ENCODE measurements around the gene PDE4D.

Gene PDE4D

DNA sequence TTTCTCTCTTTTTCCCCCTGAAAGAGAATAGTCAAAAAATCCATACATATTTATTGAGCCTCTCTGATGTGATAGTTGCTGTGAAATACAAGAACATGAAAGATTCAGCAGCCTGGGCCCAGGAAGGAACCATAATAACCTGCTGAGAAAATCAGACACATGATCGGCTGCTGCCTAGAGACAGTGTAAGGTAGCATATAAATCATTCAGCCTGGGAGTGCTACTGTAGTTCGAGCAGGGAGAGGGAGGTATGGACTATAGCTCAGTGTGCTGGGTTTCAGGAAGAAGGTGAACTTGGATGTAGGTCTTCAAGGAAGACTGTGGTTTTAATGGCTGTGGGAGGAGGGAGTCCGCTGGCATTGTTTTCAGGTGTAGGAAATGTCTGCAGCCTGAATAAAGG lies 841.6 kb downstream of the PDE4D start:
- DNase-seq, result no peak

DNA sequence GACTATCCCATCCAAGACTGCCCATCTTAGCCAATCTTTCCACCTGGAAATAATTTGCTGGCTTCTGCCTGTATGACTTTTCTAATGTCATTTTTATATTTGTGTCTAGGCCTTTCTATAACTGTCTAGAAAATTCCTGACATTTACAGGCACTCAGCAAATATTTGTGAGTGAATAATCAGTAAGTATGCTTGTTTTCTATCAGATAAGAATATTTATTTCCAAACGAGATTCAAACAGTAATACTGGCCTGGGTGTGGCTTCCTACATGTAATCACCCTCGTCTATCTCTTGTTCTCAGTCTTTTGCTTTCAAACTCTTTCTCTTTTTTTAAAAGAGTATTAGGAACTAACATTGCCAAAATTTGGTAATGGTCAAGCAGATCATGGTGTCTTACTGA lies 844.4 kb downstream of the PDE4D start:
- DNase-seq, result no peak

DNA sequence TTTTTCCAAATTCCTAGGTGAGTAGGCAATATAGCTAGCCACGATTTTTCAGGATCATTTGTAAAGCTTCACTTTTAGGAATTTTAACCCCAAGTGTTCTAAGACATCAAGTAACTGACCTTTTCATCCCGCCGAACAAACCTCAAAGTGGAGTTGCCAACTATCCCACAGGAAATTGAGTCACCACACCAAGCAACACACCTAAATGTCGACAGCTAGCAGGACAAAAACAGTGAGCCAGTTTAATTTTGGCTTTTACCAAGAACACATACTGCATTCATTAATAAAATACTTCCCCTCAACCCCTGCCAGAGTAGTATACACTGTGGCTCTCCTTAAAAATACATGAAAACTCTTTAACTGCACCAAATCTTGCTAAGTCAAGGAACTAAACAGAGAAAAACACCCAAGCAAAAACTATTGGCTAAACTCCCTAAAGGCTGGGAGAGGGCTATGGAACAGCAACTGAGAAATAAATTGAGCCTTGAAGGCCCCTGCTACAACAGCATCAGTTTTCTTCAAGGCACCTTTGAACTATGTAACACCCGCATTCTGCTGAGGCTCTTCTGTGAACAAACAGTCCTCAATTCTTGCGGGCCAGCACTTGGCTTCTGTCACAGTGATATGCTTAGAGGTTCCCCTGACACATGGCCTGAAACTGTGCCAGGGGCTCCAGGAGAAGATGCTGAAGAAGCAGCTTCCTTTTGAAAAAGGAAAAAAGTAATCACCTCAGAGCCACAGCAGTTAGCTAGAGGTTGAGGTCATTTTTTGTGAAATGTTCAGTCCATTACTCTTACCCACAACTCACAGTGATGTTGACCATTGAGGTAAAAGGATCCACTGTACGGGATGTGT lies 851.1 kb downstream of the PDE4D start:
- DNase-seq, result no peak

- no peak for DNase-seq
These were observed 852.2 kb downstream of the PDE4D start for GRCh38 chr5:59041355-59041754.

GRCh38 chr5:59040804-59041201 lies 852.7 kb downstream of the PDE4D start:
- DNase-seq, result no peak

DNA sequence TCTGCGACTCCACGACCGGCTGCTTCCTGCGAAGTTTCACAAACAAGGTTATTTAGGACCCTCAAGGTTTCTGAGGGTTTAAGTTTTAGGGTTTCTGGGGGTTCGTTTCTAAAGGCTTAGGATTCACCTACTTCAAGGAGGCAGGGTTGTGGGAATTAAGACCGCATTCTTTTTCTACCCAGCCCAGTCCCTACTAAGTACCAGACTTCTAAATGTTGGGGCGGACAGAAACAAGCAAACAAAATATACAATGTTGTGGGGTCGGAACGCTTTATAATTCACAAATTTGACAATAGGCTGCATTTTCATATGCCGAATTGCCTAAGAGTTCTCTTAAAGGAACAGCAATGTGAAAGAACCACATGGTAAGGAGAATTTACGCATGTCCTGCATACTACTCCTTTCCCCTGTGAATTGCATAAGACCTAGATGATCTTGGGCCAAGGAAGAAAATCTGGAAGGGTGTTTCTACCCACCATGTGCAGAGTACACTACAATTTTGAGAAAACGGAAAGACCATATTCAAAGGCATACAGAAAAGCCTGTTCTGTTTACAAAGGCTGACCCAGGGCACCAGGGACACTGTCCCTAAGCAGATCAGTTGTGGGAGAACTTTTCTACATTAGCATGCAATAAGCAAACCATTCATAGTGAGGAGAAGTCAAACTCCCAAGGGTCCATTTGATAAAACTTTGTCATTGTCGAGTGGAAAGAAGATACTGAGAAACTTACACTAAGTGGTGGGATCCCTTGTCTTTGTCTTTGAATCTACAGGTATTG lies 853.3 kb downstream of the PDE4D start:
- DNase-seq, result no peak

- DNase-seq, result no peak
These were observed 854.1 kb downstream of the PDE4D start for GRCh38 chr5:59039296-59040023.

DNA sequence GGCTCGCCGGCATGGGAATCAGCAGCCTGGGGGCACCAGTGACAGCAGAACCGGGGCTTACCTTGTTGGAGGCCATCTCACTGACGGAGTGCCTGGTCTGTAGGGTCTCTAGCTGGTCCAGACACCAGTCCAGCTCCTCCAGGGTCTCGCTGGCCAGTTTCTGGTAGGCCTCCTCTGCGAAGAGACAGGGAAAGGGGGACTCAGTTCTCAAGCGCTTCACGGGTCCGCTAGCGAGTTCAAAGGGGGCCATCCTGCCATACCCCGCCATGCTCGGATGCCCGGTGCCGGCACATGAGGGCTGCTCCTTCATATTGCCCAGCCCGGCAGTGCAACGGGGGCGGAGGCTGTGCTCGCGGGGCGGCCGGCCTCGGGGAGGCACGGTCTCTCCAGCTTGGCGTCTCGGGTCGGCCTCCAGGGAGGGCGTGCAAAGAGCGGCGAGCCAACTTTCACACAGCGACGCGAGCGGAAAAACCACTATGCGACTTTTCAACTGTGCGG lies 854.7 kb downstream of the PDE4D start:
- no peak for DNase-seq

DNA sequence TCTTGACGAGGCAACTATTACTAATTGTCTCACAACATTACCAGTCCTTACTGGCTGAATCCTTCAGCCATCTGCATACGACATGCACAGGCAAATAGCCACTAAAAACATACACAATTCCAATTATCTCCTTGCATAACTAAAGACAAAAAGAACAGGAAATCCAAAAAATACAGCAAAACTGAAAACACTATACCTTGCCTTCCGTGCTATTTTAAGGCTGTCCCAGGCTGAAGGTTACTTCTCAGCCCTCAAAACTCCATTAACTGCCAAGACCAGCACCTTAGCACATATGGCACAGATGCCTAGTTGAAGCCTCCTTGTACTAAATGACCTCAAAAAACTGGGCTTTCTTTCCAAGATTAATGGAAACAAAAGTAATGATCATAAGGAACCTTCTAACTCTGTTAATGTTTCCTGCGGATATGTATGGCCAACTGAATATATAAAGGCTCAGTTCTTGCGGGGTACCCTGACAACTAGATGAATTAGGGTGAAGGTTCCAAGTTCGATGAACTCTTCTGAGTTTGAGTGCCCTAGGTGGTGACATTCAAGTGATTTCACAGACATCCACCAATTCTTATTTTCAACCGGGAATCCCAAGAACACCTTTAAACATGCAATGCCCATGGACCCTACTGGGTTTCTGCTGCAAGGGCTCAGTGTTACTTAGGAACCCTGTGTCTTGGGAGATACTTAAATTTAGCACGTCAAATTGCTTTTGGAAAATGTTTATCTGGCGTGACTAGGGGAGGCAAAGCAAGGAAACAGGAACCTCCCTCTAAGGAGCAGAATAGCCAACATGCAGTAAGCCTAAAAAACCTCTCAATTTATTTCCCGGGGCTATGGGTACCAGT lies 855.4 kb downstream of the PDE4D start:
- no peak for DNase-seq

DNA sequence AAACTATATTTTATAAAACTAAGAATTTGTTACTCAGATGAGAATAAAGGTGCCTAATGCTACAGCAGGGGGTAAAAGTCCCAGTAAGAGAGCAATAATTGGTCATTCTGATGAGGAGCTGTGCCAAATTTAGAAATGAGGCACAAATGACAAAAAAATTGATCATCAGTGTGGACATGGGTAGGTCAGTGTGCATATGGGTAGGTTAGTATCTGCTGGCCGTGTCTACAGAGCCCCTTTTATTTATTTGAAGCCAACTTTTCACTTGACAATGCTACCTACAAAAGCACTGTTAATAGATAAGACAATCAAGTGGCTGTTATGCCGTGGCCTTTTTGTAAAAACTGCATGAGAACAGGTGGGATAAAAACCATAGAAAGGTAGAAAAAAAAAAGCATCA lies 856.1 kb downstream of the PDE4D start:
- no peak for DNase-seq

DNA sequence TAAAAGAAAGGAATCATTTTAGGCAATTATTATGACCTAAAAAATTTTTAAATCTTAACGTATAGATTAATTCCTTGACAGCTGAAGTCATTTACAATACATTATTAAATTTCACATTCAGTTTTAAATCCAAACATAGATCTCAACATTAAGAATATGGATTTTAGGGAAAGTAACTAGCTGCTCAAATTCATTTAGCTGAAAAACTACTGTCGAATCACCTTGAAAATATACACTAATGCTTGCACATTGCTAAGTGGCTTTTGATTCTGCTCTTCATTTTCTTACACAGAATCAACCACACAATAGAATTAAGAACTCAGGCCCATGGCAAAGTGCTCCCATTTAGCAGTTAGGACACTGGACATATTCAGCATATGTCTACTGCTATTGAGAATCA lies 856.5 kb downstream of the PDE4D start:
- no peak for DNase-seq

- DNase-seq, result no peak
These were observed 857.1 kb downstream of the PDE4D start for GRCh38 chr5:59036274-59036961.

DNA sequence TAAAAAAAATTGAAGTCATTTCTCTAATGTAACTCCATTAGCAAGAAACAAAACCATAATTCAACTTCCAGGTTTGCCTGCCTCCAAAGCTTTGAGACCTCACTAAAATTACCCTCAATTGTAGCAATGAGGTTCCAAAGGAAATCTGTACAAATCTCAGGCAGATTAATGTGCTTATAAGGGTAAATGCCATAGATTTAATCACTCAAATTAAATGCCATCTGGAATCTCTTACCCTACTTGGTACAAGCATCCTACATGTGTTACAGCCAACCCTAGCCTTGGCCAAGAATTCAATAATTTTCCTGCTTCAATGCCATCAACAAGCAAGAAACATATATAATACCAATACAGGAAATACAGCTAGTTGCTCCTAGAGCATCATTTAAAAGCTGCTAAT lies 857.8 kb downstream of the PDE4D start:
- DNase-seq, result no peak

DNA sequence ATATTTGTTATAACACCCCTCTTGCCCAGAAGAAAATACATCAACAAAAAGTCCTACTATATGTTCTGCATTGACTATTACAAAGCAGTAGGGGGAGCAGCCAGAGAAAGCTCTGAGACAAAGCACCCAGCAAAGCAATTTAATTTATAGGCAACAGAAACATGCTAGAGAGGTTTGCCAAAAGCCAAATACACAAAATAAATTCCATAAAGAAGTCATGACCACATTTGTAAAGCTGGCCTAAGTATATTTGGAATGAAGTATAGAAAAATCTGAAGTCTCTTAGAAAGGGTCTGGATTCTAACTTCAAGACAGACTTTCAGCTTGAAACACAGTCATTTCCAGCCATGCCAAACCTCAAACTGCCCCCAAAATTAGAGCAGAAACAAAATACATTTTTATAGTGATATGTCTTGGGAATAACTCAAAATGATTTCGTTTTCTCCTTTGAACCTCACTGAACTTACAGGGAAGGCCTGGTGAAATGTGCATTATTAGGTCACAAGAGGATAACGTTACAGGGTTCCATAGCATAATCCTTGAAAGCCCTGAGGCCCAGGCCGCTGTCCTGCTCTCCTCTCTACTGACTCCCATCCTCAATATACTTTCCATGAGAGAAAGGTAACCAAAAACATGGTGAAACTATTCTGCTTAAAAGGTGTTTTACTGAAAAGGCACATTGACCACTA lies 858.9 kb downstream of the PDE4D start:
- DNase-seq, result no peak

DNA sequence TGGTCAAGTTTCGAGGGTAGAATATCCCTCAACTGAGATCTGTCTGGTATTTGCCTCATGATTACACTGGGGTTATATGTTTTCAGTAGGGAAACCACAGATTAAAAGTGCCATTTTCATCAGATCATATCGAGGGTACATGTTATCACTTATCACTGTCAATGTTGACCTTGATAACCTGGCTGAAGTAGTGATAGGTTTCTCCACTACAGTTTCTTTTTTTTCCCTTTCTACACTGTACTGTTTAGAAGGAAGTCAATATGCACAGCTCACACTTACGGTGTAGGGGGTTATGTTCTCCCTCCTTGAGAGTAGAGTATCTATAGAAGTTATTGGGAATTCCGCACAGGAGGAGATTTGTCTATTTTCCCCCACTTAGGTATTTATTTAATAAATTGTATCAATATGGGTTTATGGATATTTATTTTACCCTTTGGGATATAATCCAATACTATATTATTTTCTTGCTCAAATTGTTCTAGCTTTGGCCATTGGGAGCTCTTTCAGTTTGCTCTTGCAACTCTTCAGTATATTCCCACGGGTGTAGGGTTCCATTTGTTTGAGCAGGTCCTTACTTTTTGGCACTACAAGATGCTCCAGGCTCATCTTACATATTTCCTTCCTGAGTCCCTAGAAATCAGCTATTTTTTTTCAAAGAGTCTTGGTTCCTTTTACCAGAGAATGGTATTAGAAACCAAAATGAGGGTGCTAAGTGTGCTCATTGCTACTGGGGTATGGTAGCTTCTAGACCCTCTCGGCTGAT lies 866.2 kb downstream of the PDE4D start:
- DNase-seq, result no peak

DNA sequence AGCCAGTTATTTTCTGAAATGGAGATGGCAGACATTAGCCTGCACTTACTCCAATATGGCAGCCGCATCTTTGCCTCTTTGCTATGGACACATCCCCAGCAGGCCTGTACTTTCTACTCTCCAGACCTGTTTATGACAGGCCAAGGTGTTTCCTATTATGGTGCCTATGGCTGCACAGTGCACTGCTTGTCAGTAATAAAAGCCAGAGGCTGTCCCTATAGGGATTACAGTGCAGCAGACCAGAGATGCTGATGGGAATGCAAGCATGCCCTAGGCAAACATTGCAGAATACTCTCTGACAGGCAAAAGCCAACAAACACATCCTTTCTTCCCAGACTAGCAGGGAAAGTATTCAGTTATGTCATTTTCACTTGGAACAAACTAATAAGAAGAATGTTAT lies 867.8 kb downstream of the PDE4D start:
- no peak for DNase-seq

DNA sequence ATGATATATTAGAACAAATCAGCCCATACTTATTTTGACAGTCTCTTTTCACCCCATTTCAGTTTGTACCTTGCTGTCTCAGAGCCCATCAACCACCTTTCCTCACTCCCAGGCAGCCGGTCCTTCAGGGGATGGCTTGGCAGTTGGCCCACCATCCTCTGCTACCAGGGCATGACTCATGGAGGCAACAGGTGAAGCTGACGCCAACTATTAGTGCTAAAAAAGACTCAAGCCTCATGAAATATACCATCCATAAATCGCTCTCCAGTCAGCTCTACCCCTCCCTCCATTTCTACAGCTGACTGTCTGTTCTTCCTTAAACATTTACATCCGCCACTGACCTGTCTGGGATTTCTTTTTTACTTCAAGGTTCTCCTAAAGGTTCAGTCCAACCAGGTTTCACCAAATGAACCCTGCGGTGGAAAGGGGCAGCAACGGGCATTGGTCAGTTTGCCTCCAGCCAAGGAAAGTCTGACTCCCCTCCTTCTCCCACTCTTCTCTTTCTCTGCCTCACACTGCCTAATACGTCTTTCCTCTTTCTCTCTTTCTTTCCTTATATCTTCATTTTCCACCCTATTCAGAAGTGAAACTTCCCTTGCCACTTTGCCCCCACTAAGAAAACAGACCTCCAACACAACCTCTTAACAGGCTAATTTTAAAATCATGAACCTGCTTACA lies 871.5 kb downstream of the PDE4D start:
- peak; percentile 39 for DNase-seq

DNA sequence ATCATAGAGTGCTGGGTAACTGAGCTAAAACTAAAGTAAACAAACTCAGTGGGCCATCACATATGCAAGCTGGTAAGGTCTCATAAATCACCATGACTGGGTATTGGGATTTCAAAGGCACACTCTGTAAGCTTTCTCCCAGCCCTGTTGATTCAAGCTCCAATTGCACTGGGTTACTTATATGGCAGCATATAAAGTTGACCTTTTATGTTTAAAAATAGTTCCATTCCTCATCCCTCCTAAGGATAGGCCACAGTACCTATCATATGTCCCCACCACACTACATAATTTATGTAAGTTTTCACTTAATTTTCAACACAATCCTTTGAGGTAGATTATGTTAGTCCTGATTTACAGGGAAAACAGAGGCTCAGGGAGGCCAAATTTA lies 872.2 kb downstream of the PDE4D start:
- DNase-seq, result peak; percentile 3

DNA sequence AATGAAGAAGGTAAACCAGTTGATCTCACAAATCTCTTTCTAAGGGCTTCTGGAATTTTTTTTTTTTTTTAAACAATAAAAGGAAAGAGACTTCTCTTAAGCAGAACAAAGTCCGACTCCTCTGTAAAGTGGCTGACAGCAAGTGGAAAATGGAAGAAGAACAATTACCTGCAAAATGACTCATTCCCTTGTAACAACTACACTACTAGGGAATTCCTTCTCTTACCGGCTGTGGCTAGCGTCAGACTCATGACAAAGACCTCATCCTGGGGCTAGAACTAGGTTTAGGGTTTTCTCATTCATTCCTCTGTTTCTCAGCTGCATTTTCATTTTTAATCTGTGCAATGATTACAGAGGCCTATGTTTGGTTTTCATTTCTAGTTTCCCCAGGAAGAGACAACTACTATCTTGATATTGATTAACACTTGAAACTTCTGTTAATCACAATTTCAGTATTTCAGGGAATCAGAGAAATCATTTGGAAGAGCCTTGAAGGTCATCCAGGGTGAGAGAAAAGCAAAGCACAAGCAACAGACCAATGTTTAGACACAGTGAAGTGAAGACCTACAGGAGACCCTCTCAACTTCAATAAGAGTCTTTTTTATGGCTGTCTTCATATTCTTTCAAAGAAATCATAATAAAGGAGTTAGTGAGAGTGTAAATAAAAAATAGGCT lies 872.8 kb downstream of the PDE4D start:
- no peak for DNase-seq

All from DMS79 (cell line).